CD14-positive monocyte (primary cell): ENCODE measurements around the gene CFAP20DC. TPM values are rescaled to one million over a fixed set of nuclear protein-coding genes. Genes with fewer than 3 reads are reported as not detected.

Experiments used
- DNase-seq, 3 donors: peaks; one replicate each; pipeline ENCODE4 v3.0.0-alpha.2; 2011 to 2022
- H2AFZ ChIP-seq: 2 replicates; pipeline ENCODE4 v1.6.0; 2012; ENCODE audit warnings: mild to moderate bottlenecking, low read depth, low read length, inconsistent platforms; ENCODE audit not compliant: insufficient read depth, poor library complexity, severe bottlenecking
- H3K27ac ChIP-seq, 2 donors: 1 replicate in 1 of 2; 2 replicates in 1 of 2; pipeline ENCODE4 v1.5.1; 2012 to 2013; ENCODE audit warnings: low read length in 2 of 2, control low read depth in 1 of 2, inconsistent platforms in 1 of 2, low read depth in 1 of 2, mild to moderate bottlenecking in 1 of 2
- H3K27me3 ChIP-seq, 2 donors: one replicate each; pipeline versions ENCODE4 v1.6.0 to v1.6.1; 2011 to 2013; ENCODE audit warnings: low read length in 2 of 2; ENCODE audit not compliant: control insufficient read depth in 2 of 2, insufficient read depth in 2 of 2
- H3K36me3 ChIP-seq, 2 donors: replicated peaks in 1 of 2; 1 replicate in 1 of 2; 2 replicates in 1 of 2; pipeline versions ENCODE4 v1.5.1 to v1.6.1; 2012 to 2013; ENCODE audit warnings: low read length in 2 of 2, control low read depth in 1 of 2, inconsistent platforms in 1 of 2, mild to moderate bottlenecking in 1 of 2; ENCODE audit not compliant: insufficient read depth in 2 of 2, control insufficient read depth in 1 of 2
- H3K4me1 ChIP-seq, 2 donors: 1 replicate in 1 of 2; 2 replicates in 1 of 2; pipeline versions ENCODE4 v1.5.1 to v1.6.1; 2012 to 2013; ENCODE audit warnings: low read length in 2 of 2, control low read depth in 1 of 2, inconsistent platforms in 1 of 2, mild to moderate bottlenecking in 1 of 2, moderate library complexity in 1 of 2; ENCODE audit not compliant: insufficient read depth in 2 of 2, control insufficient read depth in 1 of 2
- H3K4me2 ChIP-seq: replicated peaks from 2 replicates; pipeline ENCODE3; 2012; ENCODE audit warnings: low read length, moderate library complexity, mild to moderate bottlenecking; ENCODE audit not compliant: poor library complexity, severe bottlenecking; ENCODE audit errors: extremely low read depth
- H3K4me3 ChIP-seq, 3 experiments: fragments of 200-600 bp in 1 of 3; sonication (generic) in 1 of 3; replicated peaks in 1 of 3; 1 replicate in 2 of 3; 2 replicates in 1 of 3; pipeline ENCODE4 v1.5.1; 2011 to 2013; ENCODE audit warnings: low read length in 3 of 3, mild to moderate bottlenecking in 3 of 3, control low read depth in 2 of 3, low read depth in 2 of 3, inconsistent platforms in 1 of 3, moderate library complexity in 1 of 3
- H3K79me2 ChIP-seq: 2 replicates; pipeline ENCODE4 v1.6.0; 2012; ENCODE audit warnings: mild to moderate bottlenecking, control low read depth, inconsistent platforms, low read length, moderate library complexity; ENCODE audit not compliant: insufficient read depth
- H3K9ac ChIP-seq: 2 replicates; pipeline ENCODE4 v1.6.0; 2017; ENCODE audit warnings: low read length, mild to moderate bottlenecking; ENCODE audit not compliant: insufficient read depth, poor library complexity, severe bottlenecking
- H3K9me3 ChIP-seq, 2 donors: replicated peaks in 1 of 2; 1 replicate in 1 of 2; 2 replicates in 1 of 2; pipeline versions ENCODE4 v1.5.1 to v1.6.1; 2012 to 2013; ENCODE audit warnings: low read length in 2 of 2, control low read depth in 1 of 2; ENCODE audit not compliant: control insufficient read depth in 1 of 2, insufficient read depth in 1 of 2
- H4K20me1 ChIP-seq: 2 replicates; pipeline ENCODE4 v1.6.0; 2012; ENCODE audit warnings: mild to moderate bottlenecking, low read length, control low read depth, moderate library complexity; ENCODE audit not compliant: insufficient read depth
- H3K27ac Mint-ChIP-seq, 7 donors: one replicate each; pipeline ENCODE4 v1.8.0; 2020; ENCODE audit warnings: mild to moderate bottlenecking in 7 of 7, mixed read lengths in 7 of 7, moderate library complexity in 6 of 7, inconsistent platforms in 2 of 7
- H3K27me3 Mint-ChIP-seq, 3 donors: one replicate each; pipeline ENCODE4 v1.8.0; 2021 to 2022; ENCODE audit warnings: low read depth in 3 of 3, mild to moderate bottlenecking in 3 of 3, mixed read lengths in 3 of 3, moderate library complexity in 3 of 3, inconsistent platforms in 1 of 3
- H3K36me3 Mint-ChIP-seq, 2 donors: one replicate each; pipeline ENCODE4 v1.8.0; 2020; ENCODE audit warnings: mixed read lengths in 2 of 2, inconsistent platforms in 1 of 2, mild to moderate bottlenecking in 1 of 2
- H3K4me1 Mint-ChIP-seq: one replicate; pipeline ENCODE4 v1.8.0; 2020; ENCODE audit warnings: mild to moderate bottlenecking, mixed read lengths
- H3K4me3 Mint-ChIP-seq, 2 donors: one replicate each; pipeline ENCODE4 v1.8.0; 2020; ENCODE audit warnings: mild to moderate bottlenecking in 2 of 2, mixed read lengths in 2 of 2, moderate library complexity in 1 of 2
- H3K9me3 Mint-ChIP-seq, 7 donors: one replicate each; pipeline ENCODE4 v1.8.0; 2020 to 2022; ENCODE audit warnings: mixed read lengths in 7 of 7, mild to moderate bottlenecking in 6 of 7, moderate library complexity in 6 of 7, inconsistent platforms in 2 of 7
- CTCF ChIP-seq: fragments of 200-600 bp; IDR thresholded peaks from one replicate; pipeline ENCODE4 v1.8.0; 2022; ENCODE audit warnings: antibody characterized with exemption, mild to moderate bottlenecking
- WGBS: methylation state at CpG from one replicate; pipeline ENCODE4 v1.1.5; 2013; ENCODE audit warnings: missing lambda C conversion rate; ENCODE audit not compliant: insufficient coverage; 5-methylcytosine and 5-hydroxymethylcytosine counted together
- intact Hi-C, 2 donors: fragments of 100-400 bp; cut with micrococcal nuclease; formaldehyde crosslinking; loops; one replicate each; pipeline versions ENCODE4 v1.15.0 to v1.15.1; 2023
- polyA plus RNA-seq, 3 donors: library from polyadenylated mRNA; depleted of rRNA in 1 of 3; unstranded in 2 of 3; stranded (reverse) in 1 of 3; fragments of 300-500 nt in 2 of 3; fragments of >200 nt in 1 of 3; fragmentation: Illumina TruSeq in 2 of 3; gene quantifications; 1 replicate in 2 of 3; 2 replicates in 1 of 3; pipeline ENCODE4 v1.2.3, GENCODE V29; 2012 to 2021

CFAP20DC gene
- polyA plus RNA-seq, 3 donors: not detected

DNA sequence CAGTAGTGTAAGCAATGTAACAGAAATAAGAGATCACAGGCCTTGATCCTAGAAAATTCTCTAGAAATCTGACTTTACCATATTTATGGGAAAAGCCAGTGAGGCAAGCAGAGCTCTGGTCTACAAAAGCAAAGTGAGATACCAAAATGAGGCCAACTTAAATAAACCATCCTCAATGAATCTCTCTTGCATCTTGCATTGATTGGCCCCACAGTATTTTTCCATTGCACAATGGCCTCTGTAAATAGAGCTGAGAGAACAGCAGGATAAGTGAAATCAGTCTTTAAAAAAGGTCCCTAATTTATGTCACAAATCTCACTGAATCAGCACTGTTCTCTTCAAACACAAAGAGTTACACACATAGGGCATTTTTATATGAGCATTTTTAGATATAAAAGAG lies 8.9 kb downstream of the CFAP20DC start:
- Mint-ChIP-seq H3K36me3 (no peaks in the 10 kb centered on the region), H3K4me1 (no peaks in the 10 kb centered on the region), H3K9me3 (peaks cover 0 to 2% (median 0%) of the 10 kb centered on the region in 7 donors), H3K27me3 (no peaks in the 10 kb centered on the region), H3K27ac (no peak overlapping the region), H3K4me3 (no peak overlapping the region)
- Histone ChIP-seq H3K27ac (no peak overlapping the region), H3K36me3 (no peaks in the 10 kb centered on the region), H2AFZ (no peak overlapping the region), H3K79me2 (no peaks in the 10 kb centered on the region), H4K20me1 (no peaks in the 10 kb centered on the region), H3K4me3 (no peak overlapping the region), H3K4me1 (no peaks in the 10 kb centered on the region), H3K9me3 (no peaks in the 10 kb centered on the region), H3K27me3 (no peaks in the 10 kb centered on the region), H3K4me2 (no peak overlapping the region), H3K9ac (no peak overlapping the region)
- intact Hi-C loops: no loop called here
- DNase-seq: no peak
- no peak for TF ChIP-seq CTCF

DNA sequence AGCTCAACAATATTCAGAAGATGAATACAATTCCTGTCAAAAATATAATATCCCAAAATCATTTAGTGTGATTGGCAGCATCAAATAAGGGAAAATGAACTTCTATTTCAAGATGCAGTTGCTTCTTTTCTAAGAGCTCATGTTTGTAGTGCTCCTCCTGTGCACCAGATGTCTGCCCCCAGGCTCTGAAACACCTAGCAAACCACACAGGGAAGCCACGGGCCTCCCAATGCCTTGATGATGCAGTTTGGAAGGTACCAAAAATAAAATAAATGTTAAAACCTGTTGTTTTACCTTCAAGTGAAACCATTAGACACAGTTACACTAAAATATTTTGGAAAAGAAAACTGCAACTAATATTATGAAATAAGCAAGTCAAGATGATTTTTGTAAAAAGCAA lies 22.2 kb downstream of the CFAP20DC start:
- Histone ChIP-seq H3K9me3 (no peaks in the 10 kb centered on the region), H3K79me2 (no peaks in the 10 kb centered on the region), H3K4me1 (no peaks in the 10 kb centered on the region), H2AFZ (no peak overlapping the region), H3K4me3 (no peak overlapping the region), H3K27ac (no peak overlapping the region), H3K9ac (no peak overlapping the region), H4K20me1 (no peaks in the 10 kb centered on the region), H3K4me2 (no peak overlapping the region), H3K36me3 (no peaks in the 10 kb centered on the region), H3K27me3 (no peaks in the 10 kb centered on the region)
- no peak for TF ChIP-seq CTCF
- Mint-ChIP-seq H3K4me1 (no peaks in the 10 kb centered on the region), H3K36me3 (no peaks in the 10 kb centered on the region), H3K27me3 (peaks cover 0 to 5% (median 0%) of the 10 kb centered on the region in 3 donors), H3K27ac (no peak overlapping the region), H3K4me3 (no peak overlapping the region), H3K9me3 (peaks cover 0 to 5% (median 0%) of the 10 kb centered on the region in 7 donors)
- DNase-seq: no peak
- intact Hi-C loops: no loop called here
- no CpG with 5 or more reads among the region's 1 CpG for WGBS
